IMR-90 (cell line): ENCODE measurements around the gene BMP10. TPM values are rescaled to one million over a fixed set of nuclear protein-coding genes. Genes with fewer than 3 reads are reported as not detected.
A peak's percentile ranks its signal among the peaks of the same experiment; 100 is the strongest.

Source experiments
- ATAC-seq: fragments of 200-7000 bp; cut with Tn5 transposase; 2 replicates; pipeline ENCODE4 v1.9.1; 2020; ENCODE audit warnings: low read depth, mild to moderate bottlenecking, moderate library complexity
- BruUV-seq: library from RNA; stranded (reverse); fragments of 400-500 nt; replicated peaks from 2 replicates; lab custom pipeline; 2021; lab: Mats Ljungman, UMichigan
- CTCF ChIA-PET: fragments of 300-600 bp; formaldehyde crosslinking; extraction: SDS; loops from one replicate; lab custom pipeline; 2021; ENCODE audit warnings: antibody characterized with exemption; lab: Yijun Ruan, JAX
- POLR2A ChIA-PET: fragments of 300-600 bp; sonication (Branson Sonifier 250); formaldehyde crosslinking; loops from one replicate; lab custom pipeline; 2022; ENCODE audit warnings: antibody characterized with exemption; ENCODE audit not compliant: unreplicated experiment; lab: Charles Lee
- DNase-seq: peaks from one replicate; pipeline ENCODE4 v3.0.0; 2013
- H2AFZ ChIP-seq: replicated peaks from 2 replicates; pipeline ENCODE3; 2013; ENCODE audit warnings: low read length, mild to moderate bottlenecking; ENCODE audit not compliant: poor library complexity
- H2AK5ac ChIP-seq: 2 replicates; pipeline ENCODE4 v1.6.1; 2013; ENCODE audit warnings: low read depth, low read length, inconsistent platforms
- H2AK9ac ChIP-seq: replicated peaks from 2 replicates; pipeline ENCODE3; 2013; ENCODE audit warnings: mild to moderate bottlenecking, low read depth, low read length, moderate library complexity; ENCODE audit not compliant: poor library complexity
- H2BK120ac ChIP-seq: 2 replicates; pipeline ENCODE4 v1.6.1; 2013; ENCODE audit warnings: low read depth, low read length, inconsistent platforms
- H2BK15ac ChIP-seq: 3 replicates; pipeline ENCODE4 v1.6.1; 2013; ENCODE audit warnings: low read depth, low read length, inconsistent platforms
- H2BK20ac ChIP-seq: 2 replicates; pipeline ENCODE4 v1.6.1; 2013; ENCODE audit warnings: low read depth, mild to moderate bottlenecking, inconsistent platforms, low read length, moderate library complexity
- H2BK5ac ChIP-seq: 2 replicates; pipeline ENCODE4 v1.6.1; 2013; ENCODE audit warnings: mild to moderate bottlenecking, low read depth, low read length, inconsistent platforms; ENCODE audit not compliant: poor library complexity, severe bottlenecking
- H3K14ac ChIP-seq: replicated peaks from 2 replicates; pipeline ENCODE4 v1.6.1; 2013; ENCODE audit warnings: low read depth, low read length, inconsistent platforms
- H3K18ac ChIP-seq: 2 replicates; pipeline ENCODE4 v1.6.1; 2013; ENCODE audit warnings: low read depth, low read length, control low read depth
- H3K23ac ChIP-seq: 2 replicates; pipeline ENCODE4 v1.6.1; 2013; ENCODE audit warnings: low read depth, low read length, inconsistent platforms
- H3K27ac ChIP-seq: 2 replicates; pipeline ENCODE4 v1.5.1; 2013; ENCODE audit warnings: mild to moderate bottlenecking, control low read depth, low read length; ENCODE audit not compliant: insufficient read depth
- H3K27me3 ChIP-seq: 2 replicates; pipeline ENCODE4 v1.6.1; 2013; ENCODE audit warnings: low read length; ENCODE audit not compliant: control insufficient read depth, insufficient read depth
- H3K36me3 ChIP-seq: 2 replicates; pipeline ENCODE4 v1.6.1; 2013; ENCODE audit warnings: low read length, mixed read lengths; ENCODE audit not compliant: control insufficient read depth, insufficient read depth
- H3K4ac ChIP-seq: 2 replicates; pipeline ENCODE4 v1.6.1; 2013; ENCODE audit warnings: low read depth, low read length, inconsistent platforms
- H3K4me1 ChIP-seq: 2 replicates; pipeline ENCODE4 v1.6.1; 2013; ENCODE audit warnings: low read length, mixed read lengths; ENCODE audit not compliant: control insufficient read depth, insufficient read depth
- H3K4me2 ChIP-seq: 2 replicates; pipeline ENCODE4 v1.6.1; 2013; ENCODE audit warnings: low read depth, mild to moderate bottlenecking, control low read depth, low read length, moderate library complexity
- H3K4me3 ChIP-seq: 2 replicates; pipeline ENCODE4 v1.5.1; 2013; ENCODE audit warnings: low read depth, mild to moderate bottlenecking, control low read depth, low read length, moderate library complexity; ENCODE audit not compliant: insufficient read depth
- H3K56ac ChIP-seq: 2 replicates; pipeline ENCODE4 v1.6.1; 2013; ENCODE audit warnings: low read length, inconsistent platforms; ENCODE audit not compliant: insufficient read depth; ENCODE audit errors: extremely low read depth
- H3K79me1 ChIP-seq, 2 experiments: 2 replicates each; pipeline ENCODE4 v1.6.1; 2013; ENCODE audit warnings: low read length in 2 of 2, inconsistent platforms in 1 of 2, low read depth in 1 of 2
- H3K9ac ChIP-seq: 2 replicates; pipeline ENCODE4 v1.6.1; 2013; ENCODE audit warnings: low read depth, low read length, control low read depth
- H3K9me1 ChIP-seq: 2 replicates; pipeline ENCODE4 v1.6.1; 2013; ENCODE audit warnings: low read length, inconsistent platforms; ENCODE audit not compliant: insufficient read depth
- H3K9me3 ChIP-seq: 2 replicates; pipeline ENCODE4 v1.6.1; 2013; ENCODE audit warnings: low read length; ENCODE audit not compliant: control insufficient read depth, insufficient read depth
- H4K20me1 ChIP-seq: 2 replicates; pipeline ENCODE4 v1.6.1; 2013; ENCODE audit warnings: low read length, inconsistent platforms; ENCODE audit not compliant: insufficient read depth
- H4K5ac ChIP-seq: 2 replicates; pipeline ENCODE4 v1.6.1; 2013; ENCODE audit warnings: mild to moderate bottlenecking, low read depth, low read length, control low read depth
- H4K8ac ChIP-seq, 2 experiments: 2 replicates each; pipeline ENCODE4 v1.6.1; 2013; ENCODE audit warnings: low read depth in 2 of 2, low read length in 2 of 2, control low read depth in 1 of 2, inconsistent platforms in 1 of 2
- H4K91ac ChIP-seq: 2 replicates; pipeline ENCODE4 v1.6.1; 2013; ENCODE audit warnings: low read depth, low read length, inconsistent platforms; ENCODE audit not compliant: insufficient read depth
- CTCF ChIP-seq: conservative IDR thresholded peaks from 2 replicates; pipeline ENCODE4 v1.5.1; 2012; ENCODE audit warnings: mild to moderate bottlenecking, low read depth, low read length, improper control_type of control experiment
- RAD21 ChIP-seq: IDR thresholded peaks from 2 replicates; pipeline ENCODE4 v1.6.1; 2012; ENCODE audit warnings: low read length, improper control_type of control experiment
- SMC3 ChIP-seq: fragments of 150-350 bp; IDR thresholded peaks from 2 replicates; pipeline ENCODE4 v1.6.1; 2016; ENCODE audit warnings: low read depth, mild to moderate bottlenecking, antibody characterized with exemption, low read length, moderate library complexity
- USF2 ChIP-seq: fragments of 150-350 bp; IDR thresholded peaks from 2 replicates; pipeline ENCODE4 v1.6.1; 2017; ENCODE audit warnings: mild to moderate bottlenecking, antibody characterized with exemption, low read length, low read depth
- WGBS, 2 experiments: methylation state at CpG; one replicate each; pipeline versions ENCODE4 v1.1.5 to v1.1.7; 2013; ENCODE audit warnings: missing lambda C conversion rate in 2 of 2; ENCODE audit not compliant: insufficient read length in 1 of 2; ENCODE audit errors: extremely low coverage in 2 of 2; 5-methylcytosine and 5-hydroxymethylcytosine counted together
- dilution Hi-C: fragments of 300-500 bp; cut with HindIII; formaldehyde crosslinking; loops from one replicate; pipeline ENCODE4 v1.14.3; 2018; ENCODE audit warnings: low sequenced_read_pairs; ENCODE audit not compliant: unreplicated experiment
- in situ Hi-C: fragments of 300-500 bp; cut with MboI; formaldehyde crosslinking; loops from 3 replicates; pipeline ENCODE4 v1.14.3; 2019; ENCODE audit warnings: low sequenced_read_pairs, inconsistent platforms, mixed read lengths
- intact Hi-C: fragments of 100-400 bp; cut with micrococcal nuclease; formaldehyde crosslinking; loops from 2 replicates; pipeline ENCODE4 v1.10.0; 2022
- polyA plus RNA-seq, 3 experiments: library from polyadenylated mRNA; depleted of rRNA; stranded (reverse); fragments of >200 nt; gene quantifications; 2 replicates each; pipeline ENCODE4 v1.2.3, GENCODE V29; 2012; ENCODE audit warnings: low replicate concordance in 1 of 3
- total RNA-seq: library from RNA; depleted of rRNA; stranded (reverse); fragments of >200 nt; gene quantifications from 2 replicates; pipeline ENCODE4 v1.2.3, GENCODE V29; 2012

Gene BMP10
- total and polyA plus RNA-seq, 2 of the 4 experiments (the other 2 are of a cell fraction) = not detected

DNA sequence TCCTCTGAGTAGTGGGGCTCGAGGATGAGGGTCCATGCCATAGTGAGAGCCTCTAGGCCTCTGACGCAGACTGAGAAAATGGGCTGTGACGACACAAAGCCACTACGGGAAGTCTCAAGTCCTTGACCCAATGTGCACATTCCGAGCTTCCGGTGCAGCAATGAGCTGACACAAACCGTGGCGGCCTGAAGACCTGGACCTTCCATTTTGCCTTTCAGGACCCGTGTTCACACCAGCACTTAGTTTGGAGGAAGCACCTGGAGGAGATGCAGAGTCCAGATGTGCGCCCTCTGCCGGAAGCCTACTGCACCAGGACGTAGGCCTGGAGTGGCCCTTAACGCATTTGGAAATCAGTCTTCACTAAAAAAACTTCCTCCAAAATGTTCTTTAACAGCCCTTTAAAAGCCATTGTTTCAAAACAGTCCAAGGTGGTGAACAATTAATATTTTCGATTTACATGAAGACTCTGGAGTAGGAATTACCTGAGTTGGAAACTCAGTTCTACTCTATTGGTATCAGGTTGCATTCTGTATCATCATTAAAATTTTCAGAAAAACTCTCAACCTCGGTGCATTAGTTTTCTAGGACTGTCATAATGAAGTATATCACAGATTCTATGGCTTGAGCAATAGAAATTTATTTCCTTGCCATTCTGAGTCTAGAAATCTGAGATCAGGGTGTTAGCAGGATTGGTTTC, 33.9 kb downstream of the BMP10 start:
- ChIA-PET CTCF (interaction anchor here (0.6 to 0.9 kb wide), 2 partner anchors 69 to 75 kb away, joined by 3 to 9 read pairs; no protein-coding TSS in a partner anchor), POLR2A (no interaction called here)
- no peak overlapping the region for H2AFZ ChIP-seq
- H3K4ac ChIP-seq = no peak overlapping the region
- TF ChIP-seq SMC3 (peak; percentile 56), RAD21 (peak; percentile 57), USF2 (no peak), CTCF (peak; percentile 49)
- no peak overlapping the region for H3K27ac ChIP-seq
- ATAC-seq (peak; percentile 48; the same call in 1 of the 2 replicates), DNase-seq (peak; percentile 27)
- no peak overlapping the region for H3K18ac ChIP-seq
- no peaks in the 10 kb centered on the region for H3K36me3 ChIP-seq
- H4K20me1 ChIP-seq = no peaks in the 10 kb centered on the region
- no peak overlapping the region for H3K4me3 ChIP-seq
- H3K79me1 ChIP-seq = no peaks in the 10 kb centered on the region
- no peaks in the 10 kb centered on the region for H3K9me3 ChIP-seq
- H3K4me2 ChIP-seq = no peak overlapping the region
- dilution Hi-C loops = no loop called here
- H3K9ac ChIP-seq = no peak overlapping the region
- H2BK5ac ChIP-seq = no peak overlapping the region
- H2AK9ac ChIP-seq = peak overlapping the region; percentile 22
- BruUV-seq = no TSS peak
- H2BK120ac ChIP-seq = peak overlapping the region; percentile 7; the same call in 1 of the 2 replicates
- H4K91ac ChIP-seq = no peak overlapping the region
- H2BK15ac ChIP-seq = no peak overlapping the region; the same call in 2 of the 3 replicates
- H4K8ac ChIP-seq = no peak overlapping the region; a peak in 1 of 4 replicates
- no peak overlapping the region for H3K23ac ChIP-seq
- peaks cover 7% of the 10 kb centered on the region for H3K9me1 ChIP-seq
- no peaks in the 10 kb centered on the region for H3K27me3 ChIP-seq
- H2BK20ac ChIP-seq = 0 out of 2 replicates have a peak overlapping the region, but pooled peaks have one; percentile 18
- H2AK5ac ChIP-seq = peak overlapping the region; percentile 59; the same call in 1 of the 2 replicates
- no peak overlapping the region for H4K5ac ChIP-seq
- 85% methylated on average over 8 of the region's 15 CpGs; no CpG with 5 or more reads in 1 of the 2 experiments for WGBS, 2 experiments
- H3K4me1 ChIP-seq = peaks cover 5% of the 10 kb centered on the region
- intact Hi-C loops = loop anchor here (2.0 kb wide), 1 partner anchor 87 kb away; no protein-coding TSS in a partner anchor
- H3K56ac ChIP-seq = no peak overlapping the region
- H3K14ac ChIP-seq = no peak overlapping the region
- in situ Hi-C loops = no loop called here
